Kidney tubule cell (primary cell): ENCODE data around the gene HPS4.
"Not testable (repeated sequence)": the region's sequence is repeated elsewhere in the genome, so short reads cannot be mapped to it uniquely, and the experiment has no call there.

Experiments used
- DNase-seq: peaks from one replicate; pipeline ENCODE4 v3.0.0-alpha.2; 2018; ENCODE audit warnings: low spot score

The HPS4 gene

GRCh38 chr22:26409719-26410335 lies 73.8 kb downstream of the HPS4 start:
- DNase-seq: no peak

- not testable (repeated sequence) for DNase-seq
These were observed 74.9 kb downstream of the HPS4 start for GRCh38 chr22:26408562-26409220.

- no peak for DNase-seq
These were observed 77.5 kb downstream of the HPS4 start for GRCh38 chr22:26406118-26406517.

GRCh38 chr22:26404851-26405421 lies 78.6 kb downstream of the HPS4 start:
- no peak for DNase-seq

GRCh38 chr22:26401726-26402125 lies 81.9 kb downstream of the HPS4 start:
- no peak for DNase-seq
